Caco-2 (cell line): ENCODE data around the gene AK2. TPM values are rescaled to one million over a fixed set of nuclear protein-coding genes. Genes with fewer than 3 reads are reported as not detected.

Source experiments
- BruUV-seq: library from RNA; stranded (reverse); fragments of 400-500 nt; replicated peaks from 2 replicates; lab custom pipeline; 2021; lab: Mats Ljungman, UMichigan
- CTCF ChIA-PET: fragments of 300-600 bp; sonication (Branson Sonifier 250); formaldehyde crosslinking; loops from one replicate; lab custom pipeline; 2022; ENCODE audit warnings: antibody characterized with exemption; lab: Charles Lee
- POLR2A ChIA-PET: fragments of 300-600 bp; sonication (Branson Sonifier 250); formaldehyde crosslinking; loops from one replicate; lab custom pipeline; 2022; ENCODE audit warnings: antibody characterized with exemption; lab: Charles Lee
- DNase-seq, 2 experiments: peaks; one replicate each; pipeline versions ENCODE4 v3.0.0 to v3.0.0-alpha.2; 2020 to 2022
- H3K27me3 ChIP-seq: replicated peaks from 2 replicates; pipeline ENCODE4 v1.6.0; 2011; ENCODE audit warnings: low read length; ENCODE audit not compliant: control insufficient read depth, insufficient read depth
- H3K36me3 ChIP-seq: 2 replicates; pipeline ENCODE4 v1.5.1; 2011; ENCODE audit warnings: low read length; ENCODE audit not compliant: control insufficient read depth, insufficient read depth
- H3K4me1 ChIP-seq: fragments of 250-450 bp; sonication (Bioruptor Pico); 2 replicates; pipeline ENCODE4 v1.5.1; 2020; ENCODE audit warnings: mild to moderate bottlenecking
- H3K4me3 ChIP-seq: 2 replicates; pipeline ENCODE4 v1.5.1; 2011; ENCODE audit warnings: low read depth, mild to moderate bottlenecking, control low read depth, low read length
- H3K9me3 ChIP-seq: fragments of 250-450 bp; sonication (Bioruptor Pico); 2 replicates; pipeline ENCODE4 v1.5.1; 2020; ENCODE audit warnings: mild to moderate bottlenecking, moderate library complexity
- H3K27ac Mint-ChIP-seq: one replicate; pipeline ENCODE4 v1.8.0; 2022; ENCODE audit warnings: mixed read lengths; ENCODE audit not compliant: unreplicated experiment
- H3K27me3 Mint-ChIP-seq: one replicate; pipeline ENCODE4 v1.8.0; 2022; ENCODE audit warnings: mixed read lengths; ENCODE audit not compliant: insufficient read depth, unreplicated experiment
- H3K36me3 Mint-ChIP-seq: one replicate; pipeline ENCODE4 v1.8.0; 2022; ENCODE audit warnings: mild to moderate bottlenecking, mixed read lengths; ENCODE audit not compliant: insufficient read depth, unreplicated experiment
- H3K4me1 Mint-ChIP-seq: one replicate; pipeline ENCODE4 v1.8.0; 2022; ENCODE audit warnings: low read depth, mixed read lengths; ENCODE audit not compliant: unreplicated experiment
- H3K4me3 Mint-ChIP-seq: one replicate; pipeline ENCODE4 v1.8.0; 2022; ENCODE audit warnings: mild to moderate bottlenecking, moderate library complexity, mixed read lengths; ENCODE audit not compliant: unreplicated experiment
- H3K9me3 Mint-ChIP-seq: one replicate; pipeline ENCODE4 v1.8.0; 2022; ENCODE audit warnings: mixed read lengths; ENCODE audit not compliant: unreplicated experiment
- CTCF ChIP-seq, 2 experiments: fragments of 200-600 bp in 1 of 2; IDR thresholded peaks; 1 replicate in 1 of 2; 2 replicates in 1 of 2; pipeline versions ENCODE4 v1.5.1 to v1.8.0; 2011 to 2022; ENCODE audit warnings: antibody characterized with exemption in 1 of 2, control low read depth in 1 of 2, inconsistent platforms in 1 of 2, low read depth in 1 of 2, low read length in 1 of 2, mild to moderate bottlenecking in 1 of 2, moderate library complexity in 1 of 2; ENCODE audit not compliant: insufficient read depth in 1 of 2, severe bottlenecking in 1 of 2, unreplicated experiment in 1 of 2
- intact Hi-C: fragments of 100-400 bp; cut with micrococcal nuclease; formaldehyde crosslinking; loops from one replicate; pipeline ENCODE4 v1.10.0; 2022; ENCODE audit not compliant: unreplicated experiment
- total RNA-seq: library from RNA; stranded (reverse); gene quantifications from 2 replicates; pipeline ENCODE4 v1.2.3, GENCODE V29; 2022

Gene AK2
- total RNA-seq, 1 experiment from 2014 or later, result 127 TPM

- H3K36me3 ChIP-seq, result no peaks in the 10 kb centered on the region
- no peaks in the 10 kb centered on the region for H3K27me3 ChIP-seq
- H3K4me3 Mint-ChIP-seq, result no peak overlapping the region
- H3K4me3 ChIP-seq, result no peak overlapping the region
- BruUV-seq, result no TSS peak
- intact Hi-C loops, result no loop called here
- peaks cover 21% of the 10 kb centered on the region for H3K36me3 Mint-ChIP-seq
- TF ChIP-seq CTCF (IDR thresholded peaks at IDR 0.05; ENCODE audit: insufficient read depth in 1 of 2, low read depth in 1 of 2, low read length in 1 of 2, severe bottlenecking in 1 of 2, unreplicated experiment in 1 of 2), result no peak
- no peak overlapping the region for H3K27ac Mint-ChIP-seq
- no peaks in the 10 kb centered on the region for H3K27me3 Mint-ChIP-seq
- no peaks in the 10 kb centered on the region for H3K9me3 Mint-ChIP-seq
- peaks cover 10% of the 10 kb centered on the region for H3K4me1 Mint-ChIP-seq
- no peak for DNase-seq
- ChIA-PET CTCF (interaction anchor here (1.2 to 1.3 kb wide), 2 partner anchors 8 to 67 kb away, joined by 3 to 5 read pairs; no protein-coding TSS in a partner anchor), POLR2A (interaction anchor here (0.5 kb wide), 1 partner anchor 47 kb away, joined by 4 read pairs; no protein-coding TSS in a partner anchor)
- H3K9me3 ChIP-seq, result no peaks in the 10 kb centered on the region
- H3K4me1 ChIP-seq, result peaks cover 6% of the 10 kb centered on the region
Measured at GRCh38 chr1:33000427-33001026, 36.2 kb downstream of the AK2 start.

GRCh38 chr1:32998997-32999396 lies 37.7 kb downstream of the AK2 start:
- TF ChIP-seq CTCF (IDR thresholded peaks at IDR 0.05; ENCODE audit: insufficient read depth in 1 of 2, low read depth in 1 of 2, low read length in 1 of 2, severe bottlenecking in 1 of 2, unreplicated experiment in 1 of 2), result no peak
- intact Hi-C loops, result no loop called here
- H3K9me3 Mint-ChIP-seq, result no peaks in the 10 kb centered on the region
- POLR2A ChIA-PET, result no interaction called here
- no peaks in the 10 kb centered on the region for H3K4me1 ChIP-seq
- BruUV-seq, result no TSS peak
- CTCF ChIA-PET, result interaction anchor here (1.2 kb wide), 1 partner anchor 8 kb away, joined by 5 read pairs; no protein-coding TSS in a partner anchor
- no peak for DNase-seq
- peaks cover 6% of the 10 kb centered on the region for H3K4me1 Mint-ChIP-seq
- no peak overlapping the region for H3K4me3 ChIP-seq
- no peak overlapping the region for H3K4me3 Mint-ChIP-seq
- H3K27ac Mint-ChIP-seq, result no peak overlapping the region
- H3K27me3 Mint-ChIP-seq, result no peaks in the 10 kb centered on the region
- no peaks in the 10 kb centered on the region for H3K9me3 ChIP-seq
- no peaks in the 10 kb centered on the region for H3K36me3 ChIP-seq
- peaks cover 23% of the 10 kb centered on the region for H3K36me3 Mint-ChIP-seq
- no peaks in the 10 kb centered on the region for H3K27me3 ChIP-seq

GRCh38 chr1:32998064-32998463 lies 38.6 kb downstream of the AK2 start:
- intact Hi-C loops, result no loop called here
- peaks cover 6% of the 10 kb centered on the region for H3K4me1 Mint-ChIP-seq
- no peak overlapping the region for H3K4me3 ChIP-seq
- no peak for DNase-seq
- H3K9me3 ChIP-seq, result no peaks in the 10 kb centered on the region
- H3K36me3 ChIP-seq, result no peaks in the 10 kb centered on the region
- ChIA-PET POLR2A (no interaction called here), CTCF (interaction anchor here (0.5 to 1.2 kb wide), 2 partner anchors 9 to 10 kb away, joined by 4 to 5 read pairs; no protein-coding TSS in a partner anchor)
- no peaks in the 10 kb centered on the region for H3K9me3 Mint-ChIP-seq
- H3K27ac Mint-ChIP-seq, result no peak overlapping the region
- TF ChIP-seq CTCF (IDR thresholded peaks at IDR 0.05; ENCODE audit: insufficient read depth in 1 of 2, low read depth in 1 of 2, low read length in 1 of 2, severe bottlenecking in 1 of 2, unreplicated experiment in 1 of 2), result no peak
- H3K27me3 ChIP-seq, result no peaks in the 10 kb centered on the region
- BruUV-seq, result no TSS peak
- H3K4me1 ChIP-seq, result peaks cover 2% of the 10 kb centered on the region
- H3K36me3 Mint-ChIP-seq, result peaks cover 23% of the 10 kb centered on the region
- H3K4me3 Mint-ChIP-seq, result no peak overlapping the region
- H3K27me3 Mint-ChIP-seq, result no peaks in the 10 kb centered on the region
